Kidney epithelial cell (primary cell): ENCODE data around the gene NAV2. TPM values are rescaled to one million over a fixed set of nuclear protein-coding genes. Genes with fewer than 3 reads are reported as not detected.

Experiments
- DNase-seq: peaks from one replicate; pipeline ENCODE4 v3.0.0-alpha.2; 2010; ENCODE audit warnings: low read depth
- H3K27me3 ChIP-seq: 2 replicates; pipeline ENCODE4 v1.6.0; 2011; ENCODE audit warnings: low read length; ENCODE audit not compliant: control insufficient read depth, insufficient read depth
- H3K36me3 ChIP-seq: 2 replicates; pipeline ENCODE4 v1.5.1; 2011; ENCODE audit warnings: low read length; ENCODE audit not compliant: control insufficient read depth, insufficient read depth
- H3K4me3 ChIP-seq: 2 replicates; pipeline ENCODE4 v1.5.1; 2011; ENCODE audit warnings: low read depth, mild to moderate bottlenecking, control low read depth, low read length
- CTCF ChIP-seq: IDR thresholded peaks from 2 replicates; pipeline ENCODE4 v1.5.1; 2011; ENCODE audit warnings: mild to moderate bottlenecking, moderate library complexity, low read length, control low read depth, inconsistent platforms; ENCODE audit not compliant: insufficient read depth, poor library complexity, severe bottlenecking
- total RNA-seq: library from RNA; depleted of rRNA; stranded (reverse); fragments of >200 nt; gene quantifications from 2 replicates; pipeline ENCODE4 v1.2.3, GENCODE V29; 2015

NAV2 gene
- total RNA-seq, 1 donor from 2014 or later: 41.5 TPM

DNA sequence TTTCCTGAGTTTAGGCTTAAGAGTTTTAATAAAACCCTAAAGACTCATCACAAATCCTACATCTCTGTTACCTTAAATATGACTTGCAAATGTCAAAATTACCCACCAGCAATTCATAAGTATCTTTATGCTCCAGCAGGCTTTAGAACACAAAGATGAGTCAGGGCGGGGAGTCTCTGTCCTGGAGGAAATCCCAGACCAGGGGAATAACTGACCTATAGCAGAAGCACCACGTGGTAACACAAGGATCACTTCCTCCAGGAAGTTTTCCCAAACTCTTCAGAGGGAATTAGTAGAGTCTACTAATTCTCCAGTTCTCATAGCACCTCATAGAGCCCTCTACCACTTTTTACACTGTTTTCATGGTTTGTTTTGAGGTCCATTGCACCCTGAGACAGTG lies 217.0 kb downstream of the NAV2 start:
- DNase-seq: no peak
- TF ChIP-seq CTCF: no peak
- no peaks in the 10 kb centered on the region for H3K27me3 ChIP-seq
- peaks cover 1% of the 10 kb centered on the region for H3K36me3 ChIP-seq
- H3K4me3 ChIP-seq: no peak overlapping the region

DNA sequence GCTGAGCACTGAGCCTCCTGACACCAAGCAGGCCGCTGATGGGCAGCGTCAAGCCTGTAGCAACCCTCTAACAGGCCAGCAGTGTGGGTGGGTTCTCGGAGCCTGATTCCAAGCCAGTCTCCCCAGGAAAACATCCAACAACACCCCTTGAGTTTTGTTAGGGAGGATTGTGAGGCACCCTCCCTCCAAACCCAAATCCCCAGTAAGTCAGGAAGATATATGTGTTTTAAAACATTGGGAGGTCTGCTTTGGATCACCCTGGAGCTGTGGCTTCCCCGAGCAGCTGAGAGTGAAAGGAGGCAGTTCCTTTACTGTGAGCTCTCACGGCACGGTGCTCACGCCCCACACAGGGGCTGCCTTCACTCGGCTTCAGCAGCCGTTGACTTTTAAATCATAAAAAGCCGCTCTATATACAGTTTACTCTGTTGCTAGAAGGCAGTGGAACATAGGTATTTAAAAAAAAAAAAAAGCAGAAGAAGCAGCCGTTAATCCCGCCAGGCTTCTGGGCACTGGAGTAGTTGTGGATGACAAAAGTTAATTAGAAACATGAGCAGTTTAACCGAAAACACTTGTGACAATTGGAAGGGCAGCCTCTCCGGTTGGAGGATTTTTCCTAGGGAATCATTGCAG lies 218.6 kb downstream of the NAV2 start:
- H3K4me3 ChIP-seq: no peak overlapping the region
- peaks cover 1% of the 10 kb centered on the region for H3K36me3 ChIP-seq
- TF ChIP-seq CTCF: no peak
- DNase-seq: no peak
- H3K27me3 ChIP-seq: no peaks in the 10 kb centered on the region

GRCh38 chr11:19931771-19932369 lies 219.2 kb downstream of the NAV2 start:
- Histone ChIP-seq H3K4me3 (no peak overlapping the region), H3K36me3 (peaks cover 1% of the 10 kb centered on the region), H3K27me3 (no peaks in the 10 kb centered on the region)
- no peak for DNase-seq
- no peak for TF ChIP-seq CTCF

GRCh38 chr11:19933132-19933735 lies 220.6 kb downstream of the NAV2 start:
- DNase-seq: no peak
- H3K36me3 ChIP-seq: peaks cover 1% of the 10 kb centered on the region
- no peak for TF ChIP-seq CTCF
- H3K27me3 ChIP-seq: no peaks in the 10 kb centered on the region
- no peak overlapping the region for H3K4me3 ChIP-seq

DNA sequence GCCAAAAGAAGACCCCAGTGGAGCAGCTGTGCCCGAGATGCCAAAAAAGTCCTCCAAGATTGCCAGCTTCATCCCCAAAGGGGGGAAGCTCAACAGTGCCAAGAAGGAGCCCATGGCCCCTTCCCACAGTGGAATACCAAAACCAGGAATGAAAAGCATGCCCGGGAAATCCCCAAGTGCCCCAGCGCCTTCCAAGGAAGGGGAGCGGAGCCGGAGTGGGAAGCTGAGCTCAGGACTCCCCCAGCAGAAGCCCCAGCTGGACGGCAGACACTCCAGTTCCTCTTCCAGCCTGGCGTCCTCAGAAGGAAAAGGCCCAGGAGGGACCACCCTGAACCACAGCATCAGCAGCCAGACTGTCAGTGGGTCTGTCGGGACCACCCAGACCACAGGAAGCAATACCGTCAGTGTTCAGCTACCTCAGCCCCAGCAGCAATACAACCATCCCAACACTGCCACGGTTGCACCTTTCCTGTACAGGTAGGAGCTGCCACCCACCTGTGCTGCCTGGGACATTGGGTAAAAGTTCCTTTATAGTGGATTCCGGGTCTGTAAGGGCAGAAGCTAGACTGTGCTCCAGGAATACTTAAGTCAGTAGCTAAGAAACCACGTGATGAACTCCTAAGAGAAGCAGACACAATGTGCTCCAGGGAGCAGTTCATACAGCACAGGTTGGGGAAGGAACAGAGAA lies 221.3 kb downstream of the NAV2 start:
- Histone ChIP-seq H3K36me3 (peaks cover 1% of the 10 kb centered on the region), H3K4me3 (no peak overlapping the region), H3K27me3 (no peaks in the 10 kb centered on the region)
- no peak for TF ChIP-seq CTCF
- DNase-seq: no peak
